ENCODE data around the gene GOLGA8J.

DNA sequence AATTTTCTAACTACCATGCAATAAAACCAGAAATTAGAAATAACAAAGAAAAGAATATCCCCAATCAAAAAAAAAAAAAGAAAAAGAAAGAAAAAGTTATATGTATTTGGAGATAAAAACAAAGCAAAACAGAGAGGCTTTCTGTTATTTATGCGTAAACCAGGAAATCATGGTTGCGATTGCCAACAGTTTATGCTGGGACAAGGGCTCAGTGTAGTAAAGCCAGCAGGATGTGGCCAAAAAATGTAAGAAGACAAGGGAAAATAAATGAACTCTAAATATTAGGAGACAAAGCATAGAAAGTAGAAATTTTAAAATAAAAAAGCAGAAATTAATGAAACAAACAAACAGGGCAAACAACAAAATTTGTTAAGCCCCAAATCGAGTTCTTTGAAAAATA lies 27.2 kb upstream of the GOLGA8J start:
- TF ChIP-seq CTCF (conservative IDR thresholded peaks at IDR 0.05; ENCODE audit: low read depth, low read length) (no peak), POLR2A (IDR thresholded peaks at IDR 0.05; ENCODE audit: low read depth, low read length) (no peak), MXI1 (IDR thresholded peaks at IDR 0.05; ENCODE audit: borderline replicate concordance, low read depth, low read length) (no peak), FOS (IDR thresholded peaks at IDR 0.05; ENCODE audit: low read depth, low read length) (no peak), RCOR1 (IDR thresholded peaks at IDR 0.05; ENCODE audit: insufficient replicate concordance, low read length) (no peak), RAD21 (IDR thresholded peaks at IDR 0.05; ENCODE audit: low read length) (no peak), SMC3 (IDR thresholded peaks at IDR 0.05; ENCODE audit: low read depth, low read length) (no peak), RFX5 (IDR thresholded peaks at IDR 0.05; ENCODE audit: low read depth, low read length) (no peak), ELK1 (IDR thresholded peaks at IDR 0.05; ENCODE audit: borderline replicate concordance, low read depth, low read length) (no peak), MAZ (IDR thresholded peaks at IDR 0.05; ENCODE audit: borderline replicate concordance, low read depth, low read length) (no peak), CEBPB (IDR thresholded peaks at IDR 0.05; ENCODE audit: low read depth, low read length) (no peak), USF2 (IDR thresholded peaks at IDR 0.05; ENCODE audit: low read depth, low read length) (no peak), NFE2L2 (IDR thresholded peaks at IDR 0.05; ENCODE audit: low read depth, low read length) (no peak)

Data from IMR-90 (cell line).